Measurements from ENCODE around the gene IL17RC. TPM values are rescaled to one million over a fixed set of nuclear protein-coding genes. Genes with fewer than 3 reads are reported as not detected.

The IL17RC gene
- total RNA-seq, 4 donors from 2014 or later: 14.8 to 67.3 (median 47.2) TPM

- H3K36me3 ChIP-seq: no peaks in the 10 kb centered on the region
- ATAC-seq (no peak), DNase-seq (no peak)
- H3K9me3 ChIP-seq: no peaks in the 10 kb centered on the region
- in situ Hi-C loops (cut with MboI; ENCODE audit: low sequenced_read_pairs in 4 of 4): no loop called here
- no peaks in the 10 kb centered on the region for H3K27me3 ChIP-seq
- H3K4me1 ChIP-seq: no peaks in the 10 kb centered on the region
- TF ChIP-seq POLR2A (IDR thresholded peaks at IDR 0.05) (no peak), CTCF (IDR thresholded peaks at IDR 0.05 in 4 of 5, conservative IDR thresholded peaks at IDR 0.05 in 1 of 5) (no peak)
- intact Hi-C loops (cut with DNase I; ENCODE audit: low total_unique reads): no loop called here
- no peak overlapping the region for H3K27ac ChIP-seq
- H3K4me3 ChIP-seq: no peak overlapping the region
Measured at GRCh38 chr3:9881441-9881840, 35.5 kb upstream of the IL17RC start.

DNA sequence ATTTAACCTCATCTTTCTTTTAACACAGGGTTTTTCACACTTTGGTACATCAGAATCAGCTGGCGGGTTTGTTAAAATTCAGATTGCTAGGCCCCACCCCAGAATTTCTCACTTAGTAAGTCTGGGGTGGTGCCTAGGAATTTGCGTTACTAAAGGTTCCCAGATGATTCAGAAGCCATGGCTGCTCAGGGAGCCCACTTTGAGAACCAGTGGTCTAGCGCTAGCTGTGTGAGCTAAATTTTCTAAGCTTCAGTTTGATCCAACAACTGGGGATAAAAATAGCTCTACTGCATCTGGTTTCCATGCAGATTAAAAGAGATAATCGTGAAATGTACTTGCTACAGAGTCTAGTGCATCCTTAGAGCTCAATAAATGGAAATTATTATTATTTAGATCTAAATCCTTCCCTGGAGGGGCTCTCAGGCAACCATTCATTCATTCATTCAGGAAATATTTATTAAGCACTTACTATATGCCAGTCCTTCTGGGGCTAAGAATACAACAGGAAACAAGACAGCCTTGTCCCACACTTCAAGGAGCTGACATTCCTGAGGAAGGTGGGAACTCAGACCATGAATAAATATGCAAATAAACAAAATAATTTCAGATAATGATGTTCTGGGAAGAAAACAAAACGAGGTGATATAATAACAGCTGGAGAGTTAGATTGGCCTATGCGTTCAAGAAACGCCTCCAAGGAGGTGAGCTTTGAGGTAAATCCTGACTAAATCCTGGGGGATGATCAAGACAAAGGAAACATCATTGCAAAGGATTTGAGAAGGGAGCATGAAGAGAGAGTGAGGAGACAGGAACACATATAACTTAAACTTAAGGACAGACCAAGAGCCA, 33.0 kb upstream of the IL17RC start:
- Histone ChIP-seq H3K27me3 (no peaks in the 10 kb centered on the region), H3K4me1 (no peaks in the 10 kb centered on the region), H3K36me3 (no peaks in the 10 kb centered on the region), H3K27ac (peak overlapping the region in 2 of 4 donors; percentile 41 to 57), H3K4me3 (no peak overlapping the region), H3K9me3 (no peaks in the 10 kb centered on the region)
- DNase-seq (no peak), ATAC-seq (no peak)
- intact Hi-C loops (cut with DNase I; ENCODE audit: low total_unique reads): no loop called here
- TF ChIP-seq CTCF (IDR thresholded peaks at IDR 0.05 in 4 of 5, conservative IDR thresholded peaks at IDR 0.05 in 1 of 5) (no peak), POLR2A (IDR thresholded peaks at IDR 0.05) (no peak)
- in situ Hi-C loops (cut with MboI; ENCODE audit: low sequenced_read_pairs in 4 of 4): no loop called here

DNA sequence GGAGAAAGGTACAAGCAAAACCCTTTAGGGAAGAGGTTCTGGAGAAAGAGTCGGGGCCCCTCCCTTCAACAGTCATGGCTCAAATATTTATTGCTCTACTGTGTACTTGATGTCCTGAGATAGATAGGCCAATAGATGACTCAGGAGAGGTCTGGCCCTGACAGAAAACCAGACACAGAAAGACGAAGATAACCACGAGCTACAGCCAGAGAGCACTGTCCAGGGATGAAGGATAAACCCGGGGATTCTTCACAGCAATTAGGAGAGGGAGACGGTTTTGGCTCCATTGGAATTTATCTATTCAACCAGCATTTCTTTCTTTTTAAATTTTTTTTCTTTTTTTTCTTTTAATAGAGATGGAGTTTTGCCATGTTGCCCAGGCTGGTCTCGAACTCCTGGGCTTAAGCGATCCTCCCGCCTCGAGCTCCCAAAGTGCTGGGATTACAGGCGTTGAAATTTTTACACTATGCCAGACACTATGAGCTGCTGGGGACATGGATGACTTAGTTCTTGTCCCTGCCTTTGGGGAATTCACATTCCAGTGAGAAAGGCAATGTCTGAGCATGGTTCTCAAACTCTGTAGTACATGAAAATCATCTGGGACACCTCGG, 32.2 kb upstream of the IL17RC start:
- peak; percentile 19 to 39 for DNase-seq
- no peaks in the 10 kb centered on the region for H3K36me3 ChIP-seq
- TF ChIP-seq POLR2A (IDR thresholded peaks at IDR 0.05) (no peak), CTCF (IDR thresholded peaks at IDR 0.05 in 4 of 5, conservative IDR thresholded peaks at IDR 0.05 in 1 of 5) (no peak)
- peak; percentile 77 to 95 for ATAC-seq
- no peaks in the 10 kb centered on the region for H3K27me3 ChIP-seq
- in situ Hi-C loops (cut with MboI; ENCODE audit: low sequenced_read_pairs in 4 of 4): no loop called here
- intact Hi-C loops (cut with DNase I; ENCODE audit: low total_unique reads): no loop called here
- H3K4me3 ChIP-seq: no peak overlapping the region
- no peaks in the 10 kb centered on the region for H3K4me1 ChIP-seq
- H3K9me3 ChIP-seq: no peaks in the 10 kb centered on the region
- H3K27ac ChIP-seq: peak overlapping the region in 2 of 4 donors; percentile 41 to 57

DNA sequence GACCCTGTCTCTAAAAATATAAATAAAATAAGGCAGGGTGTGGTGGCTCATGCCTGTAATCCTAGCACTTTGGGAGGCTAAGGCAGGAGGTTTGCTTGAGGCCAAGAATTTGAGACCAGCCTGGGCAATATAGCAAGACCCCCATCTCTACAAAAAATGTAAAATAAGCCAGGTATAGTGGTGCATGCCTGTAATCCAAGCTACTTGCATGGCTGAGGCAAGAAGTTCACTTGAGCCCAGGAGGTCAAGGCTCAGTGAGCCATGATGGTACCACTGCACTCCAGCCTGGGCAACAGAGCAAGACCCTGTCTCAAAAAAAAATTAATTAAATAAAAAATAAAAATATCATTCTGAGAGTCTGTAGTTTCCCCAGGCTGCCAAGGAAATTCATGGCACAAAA, 30.6 kb upstream of the IL17RC start:
- Histone ChIP-seq H3K9me3 (no peaks in the 10 kb centered on the region), H3K4me1 (peaks cover 3 to 6% of the 10 kb centered on the region in 2 donors), H3K4me3 (no peak overlapping the region), H3K27ac (no peak overlapping the region), H3K36me3 (no peaks in the 10 kb centered on the region), H3K27me3 (no peaks in the 10 kb centered on the region)
- ATAC-seq: no peak
- in situ Hi-C loops (cut with MboI; ENCODE audit: low sequenced_read_pairs in 4 of 4) (no loop called here), intact Hi-C loops (cut with DNase I; ENCODE audit: low total_unique reads) (no loop called here)
- TF ChIP-seq POLR2A (IDR thresholded peaks at IDR 0.05) (no peak), CTCF (IDR thresholded peaks at IDR 0.05 in 4 of 5, conservative IDR thresholded peaks at IDR 0.05 in 1 of 5) (no peak)
- no peak for DNase-seq
